B cell (primary cell): ENCODE measurements around the gene RAB22A.

ENCODE experiments used
- EZH2 ChIP-seq: IDR thresholded peaks from 2 replicates; pipeline ENCODE4 v1.6.1; 2012; ENCODE audit warnings: borderline replicate concordance, low read depth, mild to moderate bottlenecking, moderate library complexity, low read length; ENCODE audit not compliant: insufficient read depth, poor library complexity, severe bottlenecking
- TF ChIP-seq, protein P1 (sequence below): fragments of 200-600 bp; IDR thresholded peaks from one replicate; pipeline ENCODE4 v1.8.0; 2022; ENCODE audit warnings: antibody characterized with exemption, mild to moderate bottlenecking

GRCh38 chr20:58307270-58307669 lies 2.2 kb upstream of the RAB22A start:
- TF ChIP-seq, protein P1, sequence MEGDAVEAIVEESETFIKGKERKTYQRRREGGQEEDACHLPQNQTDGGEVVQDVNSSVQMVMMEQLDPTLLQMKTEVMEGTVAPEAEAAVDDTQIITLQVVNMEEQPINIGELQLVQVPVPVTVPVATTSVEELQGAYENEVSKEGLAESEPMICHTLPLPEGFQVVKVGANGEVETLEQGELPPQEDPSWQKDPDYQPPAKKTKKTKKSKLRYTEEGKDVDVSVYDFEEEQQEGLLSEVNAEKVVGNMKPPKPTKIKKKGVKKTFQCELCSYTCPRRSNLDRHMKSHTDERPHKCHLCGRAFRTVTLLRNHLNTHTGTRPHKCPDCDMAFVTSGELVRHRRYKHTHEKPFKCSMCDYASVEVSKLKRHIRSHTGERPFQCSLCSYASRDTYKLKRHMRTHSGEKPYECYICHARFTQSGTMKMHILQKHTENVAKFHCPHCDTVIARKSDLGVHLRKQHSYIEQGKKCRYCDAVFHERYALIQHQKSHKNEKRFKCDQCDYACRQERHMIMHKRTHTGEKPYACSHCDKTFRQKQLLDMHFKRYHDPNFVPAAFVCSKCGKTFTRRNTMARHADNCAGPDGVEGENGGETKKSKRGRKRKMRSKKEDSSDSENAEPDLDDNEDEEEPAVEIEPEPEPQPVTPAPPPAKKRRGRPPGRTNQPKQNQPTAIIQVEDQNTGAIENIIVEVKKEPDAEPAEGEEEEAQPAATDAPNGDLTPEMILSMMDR: no peak
- no peak for TF ChIP-seq EZH2
